K562 (cell line): ENCODE data around the gene ADAM10. TPM values are rescaled to one million over a fixed set of nuclear protein-coding genes. Genes with fewer than 3 reads are reported as not detected.

Experiments
- ATAC-seq: fragments of 200-7000 bp; cut with Tn5 transposase; 3 replicates; pipeline ENCODE4 v1.9.1; 2020; ENCODE audit warnings: moderate library complexity
- BruUV-seq: library from RNA; stranded (reverse); fragments of 400-500 nt; replicated peaks from 2 replicates; lab custom pipeline; 2021; lab: Mats Ljungman, UMichigan
- CTCF ChIA-PET: fragments of 300-600 bp; formaldehyde crosslinking; extraction: SDS; loops from one replicate; lab custom pipeline; 2021; ENCODE audit warnings: low intra/inter-chr PET ratio; lab: Yijun Ruan, JAX
- POLR2A ChIA-PET: fragments of 300-600, 350-650 bp; sonication (Branson Sonifier 250); formaldehyde crosslinking; extraction: SDS; loops from one replicate; lab custom pipeline; 2021; ENCODE audit warnings: antibody characterized with exemption, inconsistent platforms; lab: Yijun Ruan, JAX
- DNase-seq, 4 experiments: peaks; one replicate each; pipeline versions ENCODE4 v3.0.0 to v3.0.0-alpha.2; 2011 to 2018; ENCODE audit warnings: low spot score in 3 of 4, mixed read lengths in 3 of 4; ENCODE audit errors: extremely low read depth in 1 of 4
- FAIRE-seq: peaks from 2 replicates; lab custom pipeline; 2011; peaks lifted over from hg19 to GRCh38; lab: Jason Lieb, UNC
- H2AFZ ChIP-seq: 2 replicates; pipeline ENCODE4 v1.6.0; 2011; ENCODE audit warnings: low read depth, low read length, control low read depth, inconsistent platforms
- H3K27ac ChIP-seq: fragments of 200-600 bp; 3 replicates; pipeline ENCODE4 v1.8.0; 2011; ENCODE audit warnings: low read depth, mild to moderate bottlenecking, control low read depth, inconsistent platforms, low read length, moderate library complexity, mixed read lengths; ENCODE audit errors: extremely low read depth
- H3K27me3 ChIP-seq, 2 experiments: fragments of 300-600 bp in 1 of 2; 2 replicates in 1 of 2; 3 replicates in 1 of 2; pipeline versions ENCODE4 v1.6.0 to v1.8.0; 2011; ENCODE audit warnings: inconsistent platforms in 2 of 2, low read length in 2 of 2, mild to moderate bottlenecking in 1 of 2, mixed read lengths in 1 of 2, moderate library complexity in 1 of 2; ENCODE audit not compliant: control insufficient read depth in 2 of 2, insufficient read depth in 2 of 2
- H3K36me3 ChIP-seq: fragments of 300-600 bp; 3 replicates; pipeline ENCODE4 v1.8.0; 2011; ENCODE audit warnings: mild to moderate bottlenecking, low read length, inconsistent platforms; ENCODE audit not compliant: control insufficient read depth, insufficient read depth
- H3K4me1 ChIP-seq, 2 experiments: fragments of 200-600 bp in 1 of 2; replicated peaks in 1 of 2; 2 replicates in 1 of 2; 3 replicates in 1 of 2; pipeline versions ENCODE4 v1.5.1 to v1.8.0; 2011; ENCODE audit warnings: inconsistent platforms in 2 of 2, low read length in 2 of 2, mild to moderate bottlenecking in 1 of 2, mixed read lengths in 1 of 2, moderate library complexity in 1 of 2; ENCODE audit not compliant: control insufficient read depth in 2 of 2, insufficient read depth in 2 of 2
- H3K4me2 ChIP-seq: 2 replicates; pipeline ENCODE4 v1.6.1; 2011; ENCODE audit warnings: low read length, control low read depth, inconsistent platforms, mixed read lengths; ENCODE audit not compliant: insufficient read depth
- H3K4me3 ChIP-seq: fragments of 200-600 bp; sonication (generic), shearing (Covaris generic); 2 replicates; pipeline ENCODE4 v1.5.1; 2016; ENCODE audit warnings: control low read depth, inconsistent platforms
- H3K79me2 ChIP-seq: fragments of 200-600 bp; 3 replicates; pipeline ENCODE4 v1.8.0; 2011; ENCODE audit warnings: low read length, inconsistent platforms; ENCODE audit not compliant: control insufficient read depth, insufficient read depth
- H3K9ac ChIP-seq, 2 experiments: 2 replicates each; pipeline versions ENCODE4 v1.6.0 to v1.6.1; 2011; ENCODE audit warnings: low read depth in 2 of 2, low read length in 2 of 2, control low read depth in 1 of 2, inconsistent platforms in 1 of 2, mild to moderate bottlenecking in 1 of 2, mixed read lengths in 1 of 2; ENCODE audit not compliant: insufficient read depth in 1 of 2
- H3K9me1 ChIP-seq: one replicate; pipeline ENCODE4 v1.6.0; 2011; ENCODE audit warnings: inconsistent platforms, mild to moderate bottlenecking, low read length, moderate library complexity; ENCODE audit not compliant: control insufficient read depth, insufficient read depth
- H3K9me3 ChIP-seq: replicated peaks from 2 replicates; pipeline ENCODE4 v1.5.1; 2011; ENCODE audit warnings: low read depth, low read length, inconsistent platforms; ENCODE audit not compliant: control insufficient read depth, insufficient read depth
- H4K20me1 ChIP-seq: replicated peaks from 2 replicates; pipeline ENCODE4 v1.6.1; 2011; ENCODE audit warnings: low read length, inconsistent platforms, mixed read lengths; ENCODE audit not compliant: control insufficient read depth, insufficient read depth
- CCAR2 ChIP-seq: fragments of 200-400 bp; formaldehyde crosslinking; IDR thresholded peaks from 2 replicates; pipeline ENCODE4 v1.6.1; 2017; ENCODE audit warnings: mild to moderate bottlenecking, low read depth, low read length
- FOXA1 ChIP-seq: fragments of 450-650 bp; IDR thresholded peaks from 2 replicates; pipeline ENCODE4 v1.6.1; 2016; ENCODE audit warnings: mild to moderate bottlenecking, borderline replicate concordance
- FOXM1 ChIP-seq, 2 experiments: fragments of 450-650 bp in 1 of 2; sonication (generic) in 1 of 2; formaldehyde crosslinking in 1 of 2; IDR thresholded peaks; 2 replicates each; pipeline versions ENCODE4 v1.6.1 to v1.9.0; 2017 to 2022; ENCODE audit warnings: low read depth in 2 of 2, mild to moderate bottlenecking in 2 of 2, missing genetic modification reagents in 1 of 2, moderate library complexity in 1 of 2
- HDAC2 ChIP-seq: fragments of 450-650 bp; IDR thresholded peaks from 2 replicates; pipeline ENCODE4 v1.6.1; 2016; ENCODE audit warnings: mild to moderate bottlenecking
- KAT7 ChIP-seq: sonication (generic); formaldehyde crosslinking; IDR thresholded peaks from 2 replicates; pipeline ENCODE4 v1.8.0; 2022; ENCODE audit warnings: missing genetic modification reagents, mild to moderate bottlenecking, borderline replicate concordance
- MAFG ChIP-seq: fragments of 450-650 bp; conservative IDR thresholded peaks from 2 replicates; pipeline ENCODE4 v1.6.1; 2016; ENCODE audit warnings: missing genetic modification characterization, missing compliant biosample characterization
- RBM34 ChIP-seq: fragments of 200-400 bp; formaldehyde crosslinking; IDR thresholded peaks from 2 replicates; pipeline ENCODE4 v1.6.1; 2018; ENCODE audit warnings: low read length, borderline replicate concordance; ENCODE audit not compliant: insufficient read depth
- SMARCC2 ChIP-seq: fragments of 450-650 bp; IDR thresholded peaks from 2 replicates; pipeline ENCODE4 v1.6.1; 2017; ENCODE audit warnings: antibody characterized with exemption, moderate library complexity, mild to moderate bottlenecking, low read depth
- TEAD4 ChIP-seq, 2 experiments: sonication (generic) in 1 of 2; formaldehyde crosslinking in 1 of 2; IDR thresholded peaks; 2 replicates each; pipeline versions ENCODE4 v1.6.1 to v1.8.0; 2012 to 2022; ENCODE audit warnings: borderline replicate concordance in 1 of 2, inconsistent platforms in 1 of 2, low read length in 1 of 2, mild to moderate bottlenecking in 1 of 2, missing genetic modification reagents in 1 of 2
- ZNF445 ChIP-seq: fragments of 250-450 bp; sonication (Bioruptor Pico); IDR thresholded peaks from 2 replicates; pipeline ENCODE4 v1.4.0; 2020; ENCODE audit warnings: low read depth, mild to moderate bottlenecking, moderate library complexity
- WGBS: fragments of 100-300 bp; shearing (Covaris generic); methylation state at CpG from one replicate; pipeline ENCODE4 v1.1.6; 2016; ENCODE audit warnings: low coverage, mixed read lengths; ENCODE audit not compliant: insufficient coverage; ENCODE audit errors: missing lambda C conversion rate; 5-methylcytosine and 5-hydroxymethylcytosine counted together
- in situ Hi-C: fragments of 300-500 bp; cut with MboI; formaldehyde crosslinking; loops from 4 replicates; pipeline ENCODE4 v1.15.0; 2018; ENCODE audit warnings: inconsistent platforms, mixed read lengths
- intact Hi-C: fragments of 100-400 bp; cut with micrococcal nuclease; formaldehyde crosslinking; loops from 2 replicates; pipeline ENCODE4 v1.14.2; 2022
- polyA plus RNA-seq, 8 experiments: library from polyadenylated mRNA; depleted of rRNA in 4 of 8; stranded (reverse) in 5 of 8; unstranded in 3 of 8; fragments of >200 nt; fragmentation: Nextera tagmentation in 2 of 8; fragmentation: Illumina TruSeq in 1 of 8; extraction: Ambion mirVana in 2 of 8; extraction: Trizol in 1 of 8; gene quantifications; 2 replicates each; pipeline versions ENCODE4 v1.2.1 to v1.2.3, GENCODE V29; 2011 to 2014; ENCODE audit warnings: inconsistent platforms in 1 of 8, missing spikeins in 1 of 8
- total RNA-seq, 7 experiments: library from RNA; depleted of rRNA in 6 of 7; stranded (reverse); fragments of >200 nt in 6 of 7; fragmentation: Illumina TruSeq in 2 of 7; extraction: Trizol in 2 of 7; gene quantifications; 2 replicates each; pipeline versions ENCODE4 v1.2.1 to v1.2.3, GENCODE V29; 2011 to 2021; ENCODE audit warnings: low replicate concordance in 1 of 7
- TF ChIP-seq, protein P1 (sequence below): fragments of 450-650 bp; formaldehyde crosslinking; IDR thresholded peaks from 2 replicates; pipeline ENCODE4 v1.4.0; 2022; ENCODE audit warnings: missing genetic modification characterization
- TF ChIP-seq, protein P2 (sequence below): fragments of 250-450 bp; sonication (Bioruptor Pico); IDR thresholded peaks from 2 replicates; pipeline ENCODE4 v1.4.0; 2020; ENCODE audit warnings: mild to moderate bottlenecking
- TF ChIP-seq, protein P3 (sequence below), 3 experiments: IDR thresholded peaks in 2 of 3; conservative IDR thresholded peaks in 1 of 3; 2 replicates each; pipeline ENCODE4 v1.5.1; 2011 to 2012; ENCODE audit warnings: low read length in 3 of 3, mild to moderate bottlenecking in 3 of 3, control low read depth in 2 of 3, improper control_type of control experiment in 1 of 3, inconsistent platforms in 1 of 3, low read depth in 1 of 3, mixed read lengths in 1 of 3, moderate library complexity in 1 of 3; ENCODE audit not compliant: insufficient read depth in 2 of 3
- TF ChIP-seq, protein P4 (sequence below), 2 experiments: IDR thresholded peaks; 2 replicates each; pipeline ENCODE4 v1.6.1; 2011; ENCODE audit warnings: borderline replicate concordance in 1 of 2, control low read depth in 1 of 2, low read depth in 1 of 2, low read length in 1 of 2, mild to moderate bottlenecking in 1 of 2, mixed read lengths in 1 of 2, moderate library complexity in 1 of 2; ENCODE audit not compliant: insufficient read depth in 1 of 2, insufficient read length in 1 of 2, poor library complexity in 1 of 2, severe bottlenecking in 1 of 2; ENCODE audit errors: extremely low read depth in 1 of 2

Gene ADAM10
- total and polyA plus RNA-seq, 9 of the 15 experiments (the other 6 are each of a cell fraction or from before 2014, with no cell fraction given) = 11.9 to 152 (median 57.3) TPM

DNA sequence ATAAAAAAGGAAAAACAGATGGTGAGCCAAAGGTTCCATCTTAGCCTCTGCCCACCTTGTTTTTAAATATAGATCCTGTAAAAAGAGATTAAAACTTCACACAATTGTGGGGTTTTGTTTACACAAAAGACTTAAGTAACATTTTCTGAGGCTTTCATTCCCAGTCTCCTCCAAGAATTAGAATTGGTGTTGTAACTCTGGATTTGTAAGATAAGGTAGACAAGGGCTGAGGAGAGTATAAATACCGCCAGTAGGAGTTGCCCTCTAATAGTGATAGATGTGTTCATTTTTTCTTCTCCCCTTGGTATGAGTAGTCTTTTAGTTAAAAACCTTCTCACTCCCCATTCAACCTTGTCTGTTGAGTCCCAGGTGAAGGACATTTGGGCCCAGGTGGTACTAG is 30.0 kb upstream of the ADAM10 start:
- Histone ChIP-seq H3K27me3 (no peaks in the 10 kb centered on the region), H3K9me3 (no peaks in the 10 kb centered on the region), H3K27ac (peak overlapping the region; percentile 45; the same call in 2 of the 3 replicates), H3K9ac (no peak overlapping the region), H3K4me3 (no peak overlapping the region), H3K4me2 (0 out of 2 replicates have a peak overlapping the region, but pooled peaks have one; percentile 23), H3K4me1 (peaks cover 13 to 24% of the 10 kb centered on the region in 2 experiments; a peak in 4 of 5 replicates), H3K9me1 (no peaks in the 10 kb centered on the region), H3K36me3 (peaks cover 2% of the 10 kb centered on the region; the same call in 1 of the 3 replicates), H3K79me2 (peaks cover 77% of the 10 kb centered on the region), H2AFZ (no peak overlapping the region), H4K20me1 (no peaks in the 10 kb centered on the region; the same call in 1 of the 2 replicates)
- ChIA-PET CTCF (no interaction called here), POLR2A (interaction anchor here (3.2 kb wide), 1 partner anchor 9 kb away, joined by 17 read pairs; the partner anchor contains the start of gene MINDY2)
- ATAC-seq (peak; percentile 81), FAIRE-seq (no peak), DNase-seq (peak in 3 of 4 experiments; percentile 19 to 59 (median 37))
- WGBS = 17% methylated on average over 1 of the region's 1 CpG
- intact Hi-C loops = no loop called here
- in situ Hi-C loops = no loop called here
- BruUV-seq = no TSS peak
- TF ChIP-seq KAT7 (CRISPR knock-in tag) (no peak), RBM34 (no peak), FOXM1 (IDR thresholded peaks at IDR 0.05; ENCODE audit: low read depth) (no peak), FOXM1 (CRISPR knock-in tag; IDR thresholded peaks at IDR 0.05; ENCODE audit: low read depth) (no peak), TEAD4 (IDR thresholded peaks at IDR 0.05; ENCODE audit: low read length) (peak; percentile 22; the same call in 1 of the 2 replicates), TEAD4 (CRISPR knock-in tag; IDR thresholded peaks at IDR 0.05; ENCODE audit: borderline replicate concordance) (no peak), SMARCC2 (no peak), CCAR2 (no peak), ZNF445 (no peak), FOXA1 (no peak), MAFG (tag) (no peak), HDAC2 (no peak)
- TF ChIP-seq, protein P1, sequence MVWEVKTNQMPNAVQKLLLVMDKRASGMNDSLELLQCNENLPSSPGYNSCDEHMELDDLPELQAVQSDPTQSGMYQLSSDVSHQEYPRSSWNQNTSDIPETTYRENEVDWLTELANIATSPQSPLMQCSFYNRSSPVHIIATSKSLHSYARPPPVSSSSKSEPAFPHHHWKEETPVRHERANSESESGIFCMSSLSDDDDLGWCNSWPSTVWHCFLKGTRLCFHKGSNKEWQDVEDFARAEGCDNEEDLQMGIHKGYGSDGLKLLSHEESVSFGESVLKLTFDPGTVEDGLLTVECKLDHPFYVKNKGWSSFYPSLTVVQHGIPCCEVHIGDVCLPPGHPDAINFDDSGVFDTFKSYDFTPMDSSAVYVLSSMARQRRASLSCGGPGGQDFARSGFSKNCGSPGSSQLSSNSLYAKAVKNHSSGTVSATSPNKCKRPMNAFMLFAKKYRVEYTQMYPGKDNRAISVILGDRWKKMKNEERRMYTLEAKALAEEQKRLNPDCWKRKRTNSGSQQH (CRISPR knock-in tag) = no peak
- TF ChIP-seq, protein P2, sequence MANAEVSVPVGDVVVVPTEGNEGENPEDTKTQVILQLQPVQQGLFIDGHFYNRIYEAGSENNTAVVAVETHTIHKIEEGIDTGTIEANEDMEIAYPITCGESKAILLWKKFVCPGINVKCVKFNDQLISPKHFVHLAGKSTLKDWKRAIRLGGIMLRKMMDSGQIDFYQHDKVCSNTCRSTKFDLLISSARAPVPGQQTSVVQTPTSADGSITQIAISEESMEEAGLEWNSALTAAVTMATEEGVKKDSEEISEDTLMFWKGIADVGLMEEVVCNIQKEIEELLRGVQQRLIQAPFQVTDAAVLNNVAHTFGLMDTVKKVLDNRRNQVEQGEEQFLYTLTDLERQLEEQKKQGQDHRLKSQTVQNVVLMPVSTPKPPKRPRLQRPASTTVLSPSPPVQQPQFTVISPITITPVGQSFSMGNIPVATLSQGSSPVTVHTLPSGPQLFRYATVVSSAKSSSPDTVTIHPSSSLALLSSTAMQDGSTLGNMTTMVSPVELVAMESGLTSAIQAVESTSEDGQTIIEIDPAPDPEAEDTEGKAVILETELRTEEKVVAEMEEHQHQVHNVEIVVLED (CRISPR knock-in tag) = no peak
- TF ChIP-seq, protein P3, sequence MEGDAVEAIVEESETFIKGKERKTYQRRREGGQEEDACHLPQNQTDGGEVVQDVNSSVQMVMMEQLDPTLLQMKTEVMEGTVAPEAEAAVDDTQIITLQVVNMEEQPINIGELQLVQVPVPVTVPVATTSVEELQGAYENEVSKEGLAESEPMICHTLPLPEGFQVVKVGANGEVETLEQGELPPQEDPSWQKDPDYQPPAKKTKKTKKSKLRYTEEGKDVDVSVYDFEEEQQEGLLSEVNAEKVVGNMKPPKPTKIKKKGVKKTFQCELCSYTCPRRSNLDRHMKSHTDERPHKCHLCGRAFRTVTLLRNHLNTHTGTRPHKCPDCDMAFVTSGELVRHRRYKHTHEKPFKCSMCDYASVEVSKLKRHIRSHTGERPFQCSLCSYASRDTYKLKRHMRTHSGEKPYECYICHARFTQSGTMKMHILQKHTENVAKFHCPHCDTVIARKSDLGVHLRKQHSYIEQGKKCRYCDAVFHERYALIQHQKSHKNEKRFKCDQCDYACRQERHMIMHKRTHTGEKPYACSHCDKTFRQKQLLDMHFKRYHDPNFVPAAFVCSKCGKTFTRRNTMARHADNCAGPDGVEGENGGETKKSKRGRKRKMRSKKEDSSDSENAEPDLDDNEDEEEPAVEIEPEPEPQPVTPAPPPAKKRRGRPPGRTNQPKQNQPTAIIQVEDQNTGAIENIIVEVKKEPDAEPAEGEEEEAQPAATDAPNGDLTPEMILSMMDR (IDR thresholded peaks at IDR 0.05 in 2 of 3, conservative IDR thresholded peaks at IDR 0.05 in 1 of 3; ENCODE audit: insufficient read depth in 2 of 3, low read depth in 1 of 3, low read length in 3 of 3) = peak in 1 of 3 experiments; percentile 30; a peak in 1 of 6 replicates
- TF ChIP-seq, protein P4, sequence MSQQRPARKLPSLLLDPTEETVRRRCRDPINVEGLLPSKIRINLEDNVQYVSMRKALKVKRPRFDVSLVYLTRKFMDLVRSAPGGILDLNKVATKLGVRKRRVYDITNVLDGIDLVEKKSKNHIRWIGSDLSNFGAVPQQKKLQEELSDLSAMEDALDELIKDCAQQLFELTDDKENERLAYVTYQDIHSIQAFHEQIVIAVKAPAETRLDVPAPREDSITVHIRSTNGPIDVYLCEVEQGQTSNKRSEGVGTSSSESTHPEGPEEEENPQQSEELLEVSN (IDR thresholded peaks at IDR 0.05; ENCODE audit: borderline replicate concordance in 1 of 2, extremely low read depth in 1 of 2, insufficient read depth in 1 of 2, insufficient read length in 1 of 2, low read depth in 1 of 2, low read length in 1 of 2, poor library complexity in 1 of 2, severe bottlenecking in 1 of 2) = no peak
